ENCODE results near the gene RWDD1.
A peak's percentile ranks its signal among the peaks of the same experiment; 100 is the strongest.

The RWDD1 gene

GRCh38 chr6:116615937-116616736 is 44.8 kb downstream of the RWDD1 start, which contains the start of gene RSPH4A:
Gene RSPH4A, plus strand, starts transcription at chr6:116616479. Its CDS starts 145 bp downstream, at chr6:116616624.
- peak; percentile 44 for DNase-seq

DNA sequence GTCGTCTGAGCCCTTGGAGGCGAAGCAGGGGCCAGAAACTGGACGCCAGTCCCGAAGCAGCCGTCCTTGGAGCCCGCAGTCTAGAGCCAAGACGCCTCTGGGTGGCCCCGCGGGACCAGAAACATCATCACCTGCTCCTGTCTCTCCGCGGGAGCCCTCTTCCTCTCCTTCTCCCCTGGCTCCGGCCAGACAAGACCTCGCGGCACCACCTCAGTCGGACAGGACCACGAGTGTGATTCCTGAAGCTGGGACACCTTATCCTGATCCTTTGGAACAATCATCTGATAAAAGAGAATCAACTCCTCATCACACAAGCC is 45.4 kb downstream of the RWDD1 start:
- no peak for DNase-seq

GRCh38 chr6:116624036-116624805 is 52.9 kb downstream of the RWDD1 start:
- DNase-seq: no peak

- no peak for DNase-seq
Measured at GRCh38 chr6:116625872-116626271, 54.6 kb downstream of the RWDD1 start.

DNA sequence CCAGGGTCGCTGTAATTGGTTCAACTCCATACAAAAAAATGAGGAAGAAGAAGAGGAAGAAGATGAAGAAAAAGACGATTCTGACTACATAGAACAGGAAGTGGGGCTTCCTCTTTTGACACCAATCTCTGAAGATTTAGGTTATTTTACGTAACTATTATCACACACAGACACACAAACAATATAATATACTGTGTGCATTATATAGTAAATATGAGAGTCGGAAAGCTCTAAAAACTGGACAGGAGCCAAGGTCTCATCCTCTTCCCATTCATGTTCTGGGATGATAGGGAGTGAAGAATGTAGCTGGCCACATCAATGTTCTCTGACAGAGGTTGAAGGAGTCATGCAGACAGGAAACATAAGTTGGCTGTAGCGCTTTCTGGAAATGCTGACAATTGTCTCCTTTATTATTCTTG is 58.3 kb downstream of the RWDD1 start:
- no peak for DNase-seq

DNA sequence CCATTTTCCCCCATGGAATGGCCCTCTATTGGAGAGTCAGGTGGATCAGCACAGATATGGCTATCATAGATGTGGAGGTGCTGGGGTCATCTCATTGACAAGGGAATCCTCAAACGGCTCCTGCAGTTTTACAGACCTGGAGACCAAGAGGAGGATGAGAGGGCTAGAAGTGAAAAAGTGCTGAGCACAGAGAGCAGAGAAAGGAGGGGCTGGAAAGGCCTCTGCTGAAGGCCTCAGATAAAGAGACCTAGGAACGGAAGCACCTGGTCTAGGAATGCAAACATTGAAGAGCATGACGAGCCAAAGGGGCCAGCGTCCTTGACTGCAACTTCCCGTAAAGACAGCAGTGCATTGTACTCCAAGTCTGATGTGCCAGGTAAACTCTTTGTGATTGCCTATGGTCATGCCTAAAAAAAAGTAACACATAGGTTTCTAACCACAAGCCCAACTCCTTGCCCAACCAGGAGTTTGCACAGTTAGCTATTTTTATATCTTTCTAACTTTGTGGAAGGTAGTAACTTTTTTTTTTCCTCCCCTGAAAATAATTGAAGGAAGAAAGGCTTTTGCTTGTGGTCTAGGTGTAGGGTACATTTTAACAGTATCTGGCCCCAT is 60.2 kb downstream of the RWDD1 start:
- DNase-seq: no peak

DNA sequence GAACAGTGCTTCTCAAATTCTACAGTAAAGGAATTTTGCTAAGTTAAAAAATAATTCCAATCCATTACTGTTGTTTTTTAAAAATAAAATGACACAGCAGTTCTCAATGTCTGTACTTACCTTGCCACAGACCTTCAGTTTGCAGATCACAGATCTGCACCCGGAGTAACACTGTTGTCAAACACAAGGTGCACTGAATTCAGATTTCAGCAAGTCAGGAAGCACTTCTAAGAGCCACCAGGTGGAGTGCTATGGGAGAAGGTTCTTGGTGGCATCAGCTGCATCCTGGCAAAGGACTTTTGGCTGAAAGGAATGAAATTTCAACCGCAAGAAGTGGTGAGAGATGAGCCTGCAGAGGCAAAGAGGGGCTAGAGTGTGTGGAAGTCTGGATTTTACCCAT is 62.4 kb downstream of the RWDD1 start:
- no peak for DNase-seq
